GM20431 (cell line): ENCODE data around the gene SWAP70.

Experiments used
- in situ Hi-C: fragments of 300-500 bp; cut with MseI, MboI; formaldehyde crosslinking; loops from one replicate; pipeline ENCODE4 v1.15.0; 2020; ENCODE audit warnings: low sequenced_read_pairs; ENCODE audit not compliant: unreplicated experiment

SWAP70 gene

DNA sequence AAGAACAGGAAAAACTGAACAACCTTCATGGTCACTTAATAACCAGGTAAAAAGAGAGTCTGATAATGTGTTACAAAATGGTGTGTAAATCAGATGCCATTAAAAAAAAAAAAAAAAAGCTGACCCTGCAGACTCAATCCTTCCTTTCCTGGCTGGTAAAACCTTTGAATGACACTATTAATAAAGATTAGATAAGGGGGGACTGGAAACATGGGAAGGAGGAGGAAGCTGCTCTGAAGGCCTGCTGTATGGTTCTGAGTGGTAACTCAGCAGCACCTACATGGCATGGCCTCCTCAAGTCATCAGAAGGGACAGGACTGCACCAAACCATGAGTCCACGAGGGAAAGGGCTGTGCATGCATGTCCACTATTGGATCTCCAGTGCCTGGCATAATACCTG lies 18.0 kb upstream of the SWAP70 start:
- in situ Hi-C loops = no loop called here

DNA sequence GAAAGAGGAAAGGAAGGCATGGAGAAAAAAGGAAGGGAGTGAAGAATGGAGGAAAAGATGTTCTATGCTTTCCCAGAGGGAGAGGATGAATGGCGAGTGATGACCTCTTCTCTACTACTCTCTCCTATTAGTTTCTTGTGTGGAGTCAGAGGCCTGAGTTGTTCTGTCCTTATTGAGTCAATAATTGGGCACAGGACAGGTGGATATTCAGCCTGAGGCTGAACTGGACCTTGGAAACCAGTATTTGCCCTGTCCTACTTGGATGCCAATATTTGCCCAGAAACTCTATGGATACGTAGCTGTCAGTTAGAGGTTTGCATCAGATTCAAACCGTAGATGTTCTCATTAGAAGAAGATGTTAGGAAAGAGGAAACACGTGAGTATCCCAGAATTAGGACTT lies 17.6 kb upstream of the SWAP70 start:
- in situ Hi-C loops = no loop called here

DNA sequence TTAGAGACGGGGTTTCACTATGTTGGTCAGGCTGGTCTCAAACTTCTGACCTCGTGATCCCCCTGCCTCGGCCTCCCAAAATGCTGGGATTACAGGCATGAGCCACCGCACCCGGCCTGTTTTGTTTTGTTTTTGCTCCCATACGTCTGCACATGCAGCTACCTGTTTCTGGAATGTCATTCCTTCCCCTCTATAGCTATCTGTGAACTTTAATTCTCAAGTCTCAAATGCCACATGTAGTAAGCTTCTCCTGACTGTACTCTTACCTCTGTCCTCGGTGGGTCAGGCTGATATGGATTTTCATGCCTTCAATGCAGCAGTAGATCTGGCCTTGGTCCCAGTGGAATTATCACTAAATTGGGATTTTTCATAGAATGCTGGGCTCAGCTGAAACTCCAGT lies 12.4 kb upstream of the SWAP70 start:
- in situ Hi-C loops = no loop called here

DNA sequence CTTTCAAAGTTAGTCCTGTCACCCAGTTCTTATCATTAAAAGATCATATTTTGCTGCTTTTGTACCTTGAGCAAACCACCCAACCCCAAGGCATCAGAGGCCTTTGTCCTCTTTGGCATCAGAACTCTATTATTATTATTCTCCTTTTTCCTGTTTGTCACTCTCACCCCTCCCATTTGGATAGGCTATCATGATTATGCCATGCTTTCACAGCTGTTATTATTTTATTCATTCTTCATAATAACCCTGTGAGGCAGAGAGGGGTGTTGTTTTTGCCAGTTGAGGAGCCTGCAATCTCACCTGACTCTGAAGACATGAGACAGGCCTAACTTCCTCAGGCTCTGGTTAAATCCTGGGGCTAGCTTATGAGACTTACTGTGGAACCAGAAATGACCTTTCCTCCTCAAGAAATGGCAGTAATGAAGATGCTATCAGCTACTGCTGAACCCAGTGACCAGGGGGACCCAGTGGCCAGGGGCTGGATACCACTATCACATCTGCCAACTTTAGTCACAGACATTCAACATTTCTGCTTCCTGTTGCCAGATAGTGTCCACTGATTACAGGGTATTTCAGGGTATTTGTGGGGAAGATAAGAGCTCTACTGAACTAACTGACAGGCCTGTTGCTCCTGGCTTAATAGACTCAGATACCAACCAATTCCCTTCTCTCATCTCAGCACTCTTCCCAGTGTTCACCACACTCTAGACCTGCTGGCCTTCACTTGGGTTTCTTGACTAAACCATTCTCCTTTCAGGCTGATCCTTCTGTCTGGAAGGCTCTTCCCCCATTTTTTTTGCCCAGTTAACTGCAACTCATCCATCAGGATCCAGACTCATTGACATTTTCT lies 11.8 kb upstream of the SWAP70 start:
- in situ Hi-C loops = no loop called here

DNA sequence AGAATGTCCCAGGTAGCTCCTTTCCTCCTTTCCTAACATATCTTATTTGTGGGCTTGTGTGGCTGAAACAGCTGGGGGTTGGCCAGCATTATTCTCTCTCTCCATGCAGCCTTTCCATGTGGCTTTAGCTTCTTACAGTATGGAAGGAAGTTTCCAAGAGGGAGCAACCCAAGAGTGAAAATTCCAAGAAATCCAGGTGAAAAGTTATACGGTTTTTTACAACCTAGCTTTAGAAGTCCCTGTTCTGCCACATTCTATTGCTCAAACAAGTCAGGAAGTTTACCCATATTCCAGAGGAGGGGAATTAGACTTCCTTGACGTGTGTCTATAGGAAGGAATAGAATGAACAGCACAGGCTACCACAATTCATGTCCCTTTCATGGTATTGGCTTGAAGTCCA lies 10.0 kb upstream of the SWAP70 start:
- in situ Hi-C loops = no loop called here

DNA sequence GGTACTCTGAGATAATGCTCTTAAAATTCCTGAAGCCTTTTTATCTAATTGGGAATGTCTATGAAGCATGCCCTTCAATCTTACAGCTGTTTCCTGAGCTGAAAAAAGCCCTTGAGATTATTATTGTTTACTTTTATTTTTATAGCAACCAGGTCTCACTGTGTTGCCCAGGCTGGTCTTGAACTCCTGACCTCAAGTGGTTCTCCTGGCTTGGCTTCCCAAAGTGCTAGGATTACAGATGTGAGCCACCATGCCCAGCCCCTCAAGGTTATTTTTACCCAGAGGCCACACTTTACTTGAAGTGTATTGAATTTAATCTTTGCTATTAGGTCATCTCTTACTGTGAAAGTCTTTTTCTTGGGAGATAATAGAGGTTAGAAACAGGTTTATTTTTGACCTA lies 7.0 kb upstream of the SWAP70 start:
- in situ Hi-C loops = no loop called here

DNA sequence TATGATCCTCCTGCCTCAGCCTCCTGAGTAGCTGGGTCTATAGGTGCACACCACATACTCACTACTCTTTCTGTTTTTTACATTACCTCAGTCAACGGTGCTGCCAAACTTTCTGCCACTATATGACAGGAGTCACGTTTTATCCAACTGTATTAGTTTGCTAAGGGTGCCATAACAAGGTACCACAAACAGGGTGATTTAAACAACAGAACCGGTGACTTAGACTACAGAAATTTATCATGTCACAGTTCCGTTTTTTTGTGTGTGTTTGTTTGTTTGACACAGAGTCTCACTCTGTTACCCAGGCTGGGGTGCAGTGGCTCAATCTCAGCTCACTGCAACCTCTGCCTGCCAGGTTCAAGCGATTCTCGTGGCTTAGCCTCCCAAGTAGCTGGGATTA lies 6.3 kb upstream of the SWAP70 start:
- in situ Hi-C loops = no loop called here

DNA sequence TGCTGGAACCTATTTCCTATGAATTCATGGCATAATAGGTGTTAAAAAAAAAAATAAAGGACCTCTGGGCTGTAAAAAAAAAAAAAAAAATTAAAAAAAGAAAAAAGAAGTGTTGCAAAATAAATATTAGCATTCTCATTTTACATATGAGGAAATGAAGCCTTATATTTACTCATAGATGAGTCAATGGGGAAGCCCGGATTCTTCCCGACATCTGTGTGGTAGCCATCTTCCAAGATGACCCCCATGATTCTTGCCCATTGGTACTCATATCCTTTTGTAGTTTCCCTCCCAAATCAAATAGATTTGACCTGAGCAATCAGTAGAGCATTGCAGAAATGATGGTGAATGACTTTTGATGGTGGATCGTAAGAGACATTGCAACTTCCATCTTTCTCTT lies 3.0 kb upstream of the SWAP70 start:
- in situ Hi-C loops = no loop called here

DNA sequence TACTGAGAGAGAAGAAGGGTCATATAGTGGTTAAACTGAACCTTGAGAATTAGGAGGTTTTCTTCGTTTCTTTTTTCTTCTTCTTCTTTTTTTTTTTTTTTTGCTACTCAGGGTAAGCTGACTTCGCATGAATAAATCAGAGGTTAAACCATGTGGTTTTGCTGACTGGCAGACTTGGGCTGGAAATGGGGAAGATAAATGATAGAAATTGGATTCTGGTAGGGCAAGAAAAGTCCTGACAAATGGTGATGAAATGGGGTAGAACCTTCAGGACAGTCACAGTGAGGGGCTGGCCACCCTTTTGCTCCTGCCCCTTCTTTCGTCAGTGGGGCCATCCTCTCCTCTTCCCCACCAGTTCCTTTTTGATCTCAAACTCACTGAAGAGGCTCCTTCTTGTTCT lies 1.6 kb upstream of the SWAP70 start:
- in situ Hi-C loops = no loop called here

DNA sequence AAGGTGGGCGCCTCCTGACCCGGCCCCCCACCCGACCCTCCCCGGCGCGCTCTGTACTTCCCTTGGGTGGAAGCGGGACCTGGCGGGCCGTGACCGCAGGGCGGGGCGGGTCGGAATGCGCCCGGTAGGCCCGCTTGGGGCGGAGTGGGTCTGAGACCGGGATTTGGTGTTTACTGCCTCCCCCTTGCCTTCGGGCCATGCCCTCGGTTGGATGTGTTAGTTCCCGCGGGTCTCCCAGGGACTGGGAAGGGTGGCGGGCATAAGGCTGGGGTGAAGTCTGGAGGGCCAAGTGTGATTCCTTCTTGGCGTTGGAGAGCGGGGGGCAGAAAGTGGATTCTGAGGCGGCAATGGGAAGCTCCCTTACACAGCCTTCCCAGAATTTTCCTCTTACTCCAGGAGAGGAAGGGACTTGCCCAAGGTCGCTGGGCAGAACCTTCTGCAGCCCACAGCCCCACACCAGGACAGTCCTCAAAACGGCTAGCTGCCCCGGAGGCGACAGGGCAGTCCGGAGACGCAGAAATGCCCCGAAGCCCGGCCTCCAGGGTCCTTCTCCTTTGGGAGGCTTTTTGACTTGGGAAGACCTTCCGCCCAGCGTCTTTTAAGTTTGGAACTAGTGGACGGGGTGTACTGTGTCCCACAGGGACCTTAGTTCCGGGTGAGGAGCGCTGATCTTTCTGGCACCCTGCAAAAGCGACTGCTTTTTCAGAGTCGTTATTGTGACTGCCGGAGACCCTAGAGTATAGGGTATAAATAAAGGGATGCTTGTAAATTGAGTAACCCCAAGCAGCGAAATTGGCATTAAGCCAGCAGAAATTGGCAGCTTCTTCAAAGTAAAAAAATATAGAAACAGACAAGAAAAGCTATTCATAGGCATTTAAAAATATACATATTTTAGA lies 647 bp downstream of the SWAP70 start:
- in situ Hi-C loops = no loop called here

DNA sequence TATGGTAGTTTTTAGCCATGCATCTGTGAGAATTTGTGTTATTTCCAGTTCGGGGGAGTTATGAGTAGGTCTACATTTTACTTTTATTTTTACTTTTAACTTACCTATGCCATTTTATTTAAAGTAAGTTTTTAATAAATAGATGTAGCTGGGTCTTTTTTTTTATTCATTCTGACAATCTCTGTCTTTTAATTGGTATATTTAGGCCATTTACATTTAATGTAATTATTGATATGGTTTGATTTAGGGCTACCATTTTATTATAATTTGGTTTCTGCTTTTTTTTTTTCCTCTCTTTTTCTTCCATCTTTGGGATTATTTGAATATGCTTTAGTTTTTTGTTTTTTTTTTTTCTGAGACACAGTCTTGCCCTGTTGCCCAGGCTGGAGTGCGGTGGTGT lies 1.9 kb downstream of the SWAP70 start:
- in situ Hi-C loops = no loop called here

DNA sequence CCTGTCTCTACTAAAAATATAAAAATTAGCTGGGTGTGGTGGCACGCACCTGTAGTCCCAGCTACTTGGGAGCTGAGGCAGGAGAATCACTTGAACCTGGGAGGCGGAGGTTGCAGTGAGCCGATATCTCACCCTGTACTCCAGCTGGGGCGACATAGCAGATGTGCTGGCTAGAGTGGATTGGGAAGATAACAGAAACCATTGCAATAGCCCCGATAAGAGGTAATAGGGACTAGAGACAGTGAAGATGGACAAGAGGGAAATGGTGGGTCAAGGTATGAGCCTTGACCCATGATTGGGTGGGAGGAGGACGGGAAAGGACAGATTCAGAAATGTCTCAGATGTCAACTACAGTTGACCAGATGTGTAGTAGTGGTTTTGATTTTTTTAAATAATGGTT lies 6.1 kb downstream of the SWAP70 start:
- in situ Hi-C loops = no loop called here

DNA sequence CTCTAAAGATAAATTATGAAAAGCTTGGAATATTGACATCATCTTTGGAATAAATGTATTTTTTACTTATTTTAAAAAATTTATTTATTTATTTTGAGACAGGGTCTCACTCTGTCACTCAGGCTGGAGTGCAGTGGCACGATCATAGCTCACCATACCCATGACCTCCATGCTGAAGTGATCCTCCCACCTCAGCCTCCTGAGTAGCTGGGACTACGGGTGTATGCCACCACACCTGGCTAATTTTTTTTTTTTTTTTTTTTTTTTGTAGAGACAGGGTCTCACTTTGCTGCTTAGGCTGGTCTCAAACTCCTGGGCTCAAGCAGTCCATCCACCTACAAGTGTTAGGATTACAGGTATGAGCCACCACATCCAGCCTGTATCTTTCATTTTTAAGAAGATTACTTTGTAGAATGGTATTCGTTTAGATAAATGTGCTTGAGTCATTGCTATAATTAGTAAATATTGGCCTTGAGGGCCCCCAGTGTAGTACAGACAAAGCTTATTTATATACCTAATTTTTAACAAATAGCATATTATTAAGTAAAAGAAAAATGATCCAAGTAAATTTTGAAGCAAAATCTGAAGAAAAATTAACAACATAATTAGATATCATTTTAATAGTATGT lies 8.5 kb downstream of the SWAP70 start:
- in situ Hi-C loops = no loop called here

DNA sequence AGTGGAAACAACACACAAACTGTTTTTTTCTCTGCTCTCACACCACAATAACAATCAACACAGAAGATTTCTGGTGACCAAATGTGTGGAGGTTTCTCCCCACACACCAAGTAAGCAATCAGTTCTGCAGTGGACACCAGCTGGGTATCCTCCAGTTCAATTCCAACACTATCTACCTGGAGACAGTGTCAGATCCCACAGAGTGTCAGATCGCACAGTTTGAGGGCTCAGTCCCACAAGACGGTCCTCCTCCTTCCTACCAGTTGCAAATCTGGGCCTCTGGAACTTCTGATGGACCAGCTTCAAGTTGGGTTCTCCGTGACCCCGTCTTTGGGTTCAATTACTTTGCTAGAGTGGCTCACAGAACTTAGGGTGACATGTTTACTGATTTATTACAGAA lies 9.0 kb downstream of the SWAP70 start:
- in situ Hi-C loops = no loop called here

DNA sequence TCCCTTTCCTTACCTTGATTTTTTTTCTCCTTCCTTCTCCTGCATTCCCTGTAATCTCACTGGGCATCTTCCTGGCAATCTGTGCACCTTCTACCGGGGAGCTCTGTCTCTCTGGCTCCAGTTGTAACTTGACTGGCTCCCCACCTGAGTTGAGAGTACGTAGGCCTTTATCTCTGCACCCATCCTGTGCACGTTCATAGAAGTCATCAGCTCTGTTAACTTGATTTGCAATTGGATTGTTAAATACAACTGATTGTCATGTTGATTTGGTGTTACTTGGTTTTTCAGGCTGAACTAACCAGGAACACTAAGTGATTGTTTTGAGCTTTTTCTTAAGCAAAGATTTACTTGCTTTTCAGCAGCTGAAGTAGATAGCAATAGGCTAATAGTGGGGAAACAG lies 11.8 kb downstream of the SWAP70 start:
- in situ Hi-C loops = no loop called here

DNA sequence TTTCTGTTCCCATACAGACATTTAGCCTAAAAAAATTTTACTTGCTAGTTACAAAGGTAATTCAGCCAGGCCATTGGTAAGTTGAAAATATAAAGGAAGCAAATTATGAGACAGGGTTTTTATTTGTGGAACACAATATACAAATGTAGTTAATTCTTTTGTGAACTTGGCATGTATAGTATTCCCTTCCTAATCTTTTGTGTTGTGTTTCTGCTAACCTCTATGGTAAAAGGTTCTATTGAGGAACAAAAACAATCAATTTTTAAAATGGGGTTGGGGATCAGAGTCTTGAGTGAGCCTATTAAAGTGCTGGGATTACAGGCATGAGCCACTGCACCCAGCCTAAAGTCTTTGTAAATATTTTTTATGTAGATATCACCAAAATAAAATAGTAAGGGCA lies 14.1 kb downstream of the SWAP70 start:
- in situ Hi-C loops = no loop called here

DNA sequence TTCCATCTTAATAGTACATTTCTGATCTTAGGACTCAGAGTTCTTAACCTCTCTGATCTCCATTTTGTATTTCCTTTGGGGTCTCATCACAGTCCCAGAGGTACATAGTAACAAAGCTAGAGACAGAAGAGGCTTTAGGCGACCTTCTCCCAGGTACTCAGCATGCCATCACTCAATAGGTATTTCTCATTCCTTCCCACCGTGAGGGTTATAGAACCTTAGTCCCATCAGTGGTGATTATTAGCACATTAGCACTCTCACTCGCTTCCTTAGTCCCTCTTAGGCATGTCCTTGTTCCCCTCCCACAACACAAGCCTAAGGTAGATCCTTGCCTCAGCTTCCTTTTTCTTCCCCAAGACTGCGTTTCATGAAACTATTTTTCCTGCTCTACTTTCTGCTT lies 14.7 kb downstream of the SWAP70 start:
- in situ Hi-C loops = no loop called here

DNA sequence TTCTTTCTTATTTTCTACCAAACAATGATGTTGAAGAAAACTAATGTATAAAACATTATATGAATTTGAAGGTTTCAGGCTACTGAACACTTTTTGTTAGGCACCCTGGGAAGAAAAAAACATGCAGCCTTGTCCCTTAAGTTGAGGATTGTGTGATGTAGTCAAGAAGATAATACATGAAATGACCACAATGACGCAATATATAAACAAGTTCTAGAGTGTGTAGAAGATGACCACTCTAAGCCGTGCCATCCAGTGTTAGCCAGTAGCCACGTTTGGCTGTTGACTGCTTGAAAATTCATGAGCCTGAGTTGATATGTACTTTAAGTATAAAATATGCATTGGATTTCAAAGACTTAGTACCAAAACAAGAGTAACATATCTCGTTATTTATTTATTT lies 16.2 kb downstream of the SWAP70 start:
- in situ Hi-C loops = no loop called here

DNA sequence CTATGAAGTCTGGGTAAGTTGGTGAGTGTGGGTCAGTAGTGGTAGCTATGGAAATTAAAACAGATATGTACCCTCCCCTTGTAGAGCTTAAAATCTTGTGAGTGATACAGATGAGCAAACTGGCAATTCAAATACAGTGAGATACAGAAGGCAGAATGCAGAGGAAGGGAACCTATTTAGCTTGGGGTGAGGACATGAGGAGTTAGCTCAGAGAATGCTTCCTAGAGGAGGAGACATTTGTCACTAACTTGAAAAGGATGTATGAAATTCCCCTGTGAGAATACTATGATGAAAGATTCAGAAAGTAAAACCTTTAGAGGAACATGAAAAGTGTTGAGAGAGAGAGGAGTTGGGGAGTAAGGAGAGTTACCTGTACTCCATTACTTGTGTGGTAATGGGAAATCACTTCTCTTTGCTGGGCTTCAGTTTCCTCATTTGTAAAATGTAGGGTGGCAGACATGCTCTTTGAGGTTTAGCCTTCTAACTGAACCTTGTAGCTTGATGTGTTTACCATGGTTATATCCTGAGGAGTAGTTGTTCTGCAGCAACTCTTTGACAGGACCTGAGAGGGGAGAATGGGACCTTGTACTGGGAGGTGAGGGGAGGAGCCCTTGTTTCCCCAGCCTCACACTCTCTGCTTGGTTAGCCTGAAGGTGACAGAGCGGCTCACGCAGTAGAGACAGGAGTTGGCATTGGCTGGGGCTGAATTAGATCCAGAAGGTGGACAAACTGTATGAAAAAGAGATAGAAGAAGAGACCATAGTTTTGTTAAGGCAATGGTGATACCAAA lies 17.9 kb downstream of the SWAP70 start:
- in situ Hi-C loops = no loop called here
